Suprapubic skin (tissue), 4 donors: ENCODE data around the gene RBM38.

Source experiments
- EP300 ChIP-seq: sonication (generic); formaldehyde crosslinking; IDR thresholded peaks from one replicate; pipeline ENCODE4 v1.6.1; 2017; ENCODE audit warnings: antibody characterized with exemption
- POLR2A ChIP-seq, 2 donors: fragments of 450-650 bp; IDR thresholded peaks; one replicate each; pipeline ENCODE4 v1.6.1; 2017; ENCODE audit warnings: antibody characterized with exemption in 2 of 2, mild to moderate bottlenecking in 2 of 2, moderate library complexity in 2 of 2
- POLR2AphosphoS5 ChIP-seq, 3 donors: sonication (generic); formaldehyde crosslinking; IDR thresholded peaks; one replicate each; pipeline ENCODE4 v1.6.1; 2017; ENCODE audit warnings: antibody characterized with exemption in 3 of 3
- TF ChIP-seq, protein P1 (sequence below), 2 donors: fragments of 200-600 bp in 1 of 2; fragments of 450-650 bp in 1 of 2; sonication (generic) in 1 of 2; IDR thresholded peaks; one replicate each; pipeline ENCODE4 v1.5.1; 2016 to 2019; ENCODE audit warnings: antibody characterized with exemption in 2 of 2, mild to moderate bottlenecking in 1 of 2, moderate library complexity in 1 of 2

DNA sequence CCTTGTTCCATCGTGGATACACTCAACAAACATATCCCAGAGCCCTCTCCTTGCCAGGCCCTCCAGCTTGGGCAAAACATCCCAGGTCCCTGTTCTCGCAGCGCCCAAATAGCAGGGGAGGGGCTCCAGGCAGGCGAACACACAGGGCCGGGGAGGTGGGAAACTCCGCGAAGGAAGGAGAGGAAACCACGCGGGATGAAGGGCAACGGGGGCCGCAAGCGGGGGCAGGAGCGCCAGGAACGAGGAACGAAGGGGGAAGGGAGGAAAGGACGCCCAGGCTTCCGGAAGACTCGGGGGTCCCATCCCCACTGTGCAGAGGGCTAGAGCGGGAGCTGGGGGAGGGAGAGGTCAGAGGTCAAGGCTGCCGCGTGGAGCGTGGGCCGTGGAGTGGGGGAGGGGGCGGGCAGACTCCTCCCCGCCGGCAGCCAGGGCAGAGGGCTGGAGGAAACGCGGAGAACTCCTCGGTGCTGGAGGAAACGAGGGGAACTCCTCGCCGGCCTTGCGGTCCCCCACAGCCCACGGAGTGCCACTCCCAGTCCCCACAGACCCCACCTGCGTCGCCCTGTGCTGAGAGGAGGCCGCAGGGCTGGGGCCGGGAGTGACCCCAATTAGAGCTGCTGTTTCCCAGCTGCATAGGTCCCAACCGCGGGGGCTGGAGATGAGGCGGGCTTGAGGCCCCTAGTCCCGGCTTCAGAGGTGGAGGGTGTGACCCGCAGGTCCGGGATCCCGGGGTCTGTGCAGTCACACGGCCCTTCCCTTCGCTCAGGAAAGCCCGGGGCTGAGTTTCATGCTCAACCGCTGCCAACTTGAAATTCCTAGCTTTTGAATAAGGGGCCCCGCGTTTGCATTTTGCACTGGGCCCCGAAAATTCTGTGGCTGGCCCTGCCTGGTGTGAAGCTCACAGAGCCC is 1.2 kb upstream of the RBM38 start:
- TF ChIP-seq, protein P1, sequence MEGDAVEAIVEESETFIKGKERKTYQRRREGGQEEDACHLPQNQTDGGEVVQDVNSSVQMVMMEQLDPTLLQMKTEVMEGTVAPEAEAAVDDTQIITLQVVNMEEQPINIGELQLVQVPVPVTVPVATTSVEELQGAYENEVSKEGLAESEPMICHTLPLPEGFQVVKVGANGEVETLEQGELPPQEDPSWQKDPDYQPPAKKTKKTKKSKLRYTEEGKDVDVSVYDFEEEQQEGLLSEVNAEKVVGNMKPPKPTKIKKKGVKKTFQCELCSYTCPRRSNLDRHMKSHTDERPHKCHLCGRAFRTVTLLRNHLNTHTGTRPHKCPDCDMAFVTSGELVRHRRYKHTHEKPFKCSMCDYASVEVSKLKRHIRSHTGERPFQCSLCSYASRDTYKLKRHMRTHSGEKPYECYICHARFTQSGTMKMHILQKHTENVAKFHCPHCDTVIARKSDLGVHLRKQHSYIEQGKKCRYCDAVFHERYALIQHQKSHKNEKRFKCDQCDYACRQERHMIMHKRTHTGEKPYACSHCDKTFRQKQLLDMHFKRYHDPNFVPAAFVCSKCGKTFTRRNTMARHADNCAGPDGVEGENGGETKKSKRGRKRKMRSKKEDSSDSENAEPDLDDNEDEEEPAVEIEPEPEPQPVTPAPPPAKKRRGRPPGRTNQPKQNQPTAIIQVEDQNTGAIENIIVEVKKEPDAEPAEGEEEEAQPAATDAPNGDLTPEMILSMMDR (IDR thresholded peaks at IDR 0.05): no peak
- TF ChIP-seq POLR2AphosphoS5 (IDR thresholded peaks at IDR 0.05): no peak
- TF ChIP-seq EP300: no peak
- no peak for TF ChIP-seq POLR2A (IDR thresholded peaks at IDR 0.05)
